ENCODE measurements around the gene GUCY1A1.

DNA sequence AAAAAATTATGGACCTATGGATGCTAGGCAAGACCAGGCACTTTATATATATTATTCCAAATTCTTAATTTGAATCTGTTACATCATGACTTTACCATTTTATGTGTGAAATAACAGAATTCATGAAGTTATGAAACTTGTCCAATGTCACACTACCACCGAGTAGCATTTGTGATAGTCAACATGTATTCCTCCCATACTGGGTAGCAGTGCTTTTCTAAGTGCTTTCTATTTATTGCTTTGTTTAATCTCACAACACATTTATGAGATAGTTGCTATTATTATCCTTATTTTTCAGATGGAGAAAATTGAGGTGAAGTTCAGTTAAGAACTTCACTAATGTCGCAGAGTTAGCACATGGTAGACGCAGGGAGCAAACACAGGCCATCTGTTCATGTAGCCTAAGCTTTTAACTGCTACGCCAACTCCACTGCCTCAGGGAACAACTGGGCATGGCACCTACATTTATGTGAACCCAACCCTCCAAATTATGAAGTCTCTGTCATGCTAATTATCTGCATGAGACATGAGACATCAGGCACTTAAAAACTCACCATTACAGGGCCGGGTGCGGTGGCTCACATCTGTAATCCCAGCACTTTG, 20.8 kb downstream of the GUCY1A1 start:
- TF ChIP-seq CTCF (conservative IDR thresholded peaks at IDR 0.05 in 1 of 2, IDR thresholded peaks at IDR 0.05 in 1 of 2; ENCODE audit: low read depth in 1 of 2, low read length in 2 of 2) (no peak), EZH2 (IDR thresholded peaks at IDR 0.05; ENCODE audit: low read length, missing control alignments) (no peak)

Measured in fibroblast of lung (primary cell).